SK-N-SH (cell line): Measurements from ENCODE around the gene DVL2. TPM values are rescaled to one million over a fixed set of nuclear protein-coding genes. Genes with fewer than 3 reads are reported as not detected.

Experiments used
- CTCF ChIA-PET: fragments of 300-600, 350-600 bp; formaldehyde crosslinking; extraction: SDS; loops from one replicate; lab custom pipeline; 2021; lab: Yijun Ruan, JAX
- POLR2A ChIA-PET: fragments of 350-600 bp; sonication (Branson Sonifier 250); formaldehyde crosslinking; extraction: SDS; loops from one replicate; lab custom pipeline; 2020; ENCODE audit warnings: antibody characterized with exemption, inconsistent platforms; lab: Yijun Ruan, JAX
- DNase-seq: peaks from one replicate; pipeline ENCODE4 v3.0.0; 2012
- H2AFZ ChIP-seq: fragments of 200-600 bp; sonication (generic); 2 replicates; pipeline ENCODE4 v1.8.1; 2016; ENCODE audit warnings: antibody characterized with exemption, mild to moderate bottlenecking, low read depth
- H3F3A ChIP-seq: fragments of 200-600 bp; sonication (generic); replicated peaks from 2 replicates; pipeline ENCODE3; 2016; ENCODE audit warnings: antibody characterized with exemption, mild to moderate bottlenecking; ENCODE audit not compliant: insufficient read depth
- H3K27ac ChIP-seq, 2 experiments: fragments of 200-500 bp in 1 of 2; fragments of 200-600 bp in 1 of 2; sonication (Bioruptor generic) in 1 of 2; sonication (generic), shearing (Covaris generic) in 1 of 2; 2 replicates each; pipeline versions ENCODE4 v1.5.1 to v1.6.1; 2014 to 2016; ENCODE audit warnings: low read depth in 2 of 2, inconsistent platforms in 1 of 2, low read length in 1 of 2, mild to moderate bottlenecking in 1 of 2, mixed read lengths in 1 of 2
- H3K27me3 ChIP-seq: fragments of 200-600 bp; sonication (generic), shearing (Covaris generic); 2 replicates; pipeline ENCODE4 v1.6.1; 2016; ENCODE audit warnings: mixed run types; ENCODE audit not compliant: insufficient read depth
- H3K36me3 ChIP-seq, 2 experiments: fragments of 200-500 bp in 1 of 2; fragments of 200-600 bp in 1 of 2; sonication (Bioruptor generic) in 1 of 2; sonication (generic) in 1 of 2; replicated peaks in 1 of 2; 2 replicates each; pipeline versions ENCODE3 to v1.5.1; 2014 to 2016; ENCODE audit warnings: low read length in 1 of 2, mild to moderate bottlenecking in 1 of 2; ENCODE audit not compliant: insufficient read depth in 2 of 2, control insufficient read depth in 1 of 2
- H3K4me1 ChIP-seq, 2 experiments: fragments of 200-500 bp in 1 of 2; fragments of 200-600 bp in 1 of 2; sonication (Bioruptor generic) in 1 of 2; sonication (generic), shearing (Covaris generic) in 1 of 2; 2 replicates each; pipeline versions ENCODE4 v1.5.1 to v1.6.1; 2014 to 2016; ENCODE audit warnings: low read depth in 1 of 2, low read length in 1 of 2, mixed run types in 1 of 2; ENCODE audit not compliant: insufficient read depth in 2 of 2, control insufficient read depth in 1 of 2
- H3K4me2 ChIP-seq: fragments of 200-600 bp; sonication (generic), shearing (Covaris generic); 2 replicates; pipeline ENCODE4 v1.6.1; 2017; ENCODE audit warnings: mixed run types
- H3K4me3 ChIP-seq, 2 experiments: fragments of 200-500 bp in 1 of 2; fragments of 200-600 bp in 1 of 2; sonication (Bioruptor generic) in 1 of 2; sonication (generic), shearing (Covaris generic) in 1 of 2; 2 replicates each; pipeline versions ENCODE4 v1.5.1 to v1.8.1; 2014 to 2016; ENCODE audit warnings: low read depth in 2 of 2, inconsistent platforms in 1 of 2, low read length in 1 of 2, mild to moderate bottlenecking in 1 of 2, mixed read lengths in 1 of 2, moderate library complexity in 1 of 2
- H3K79me2 ChIP-seq: fragments of 200-600 bp; sonication (generic); 2 replicates; pipeline ENCODE4 v1.8.1; 2017; ENCODE audit warnings: mild to moderate bottlenecking; ENCODE audit not compliant: insufficient read depth
- H3K9ac ChIP-seq: fragments of 200-600 bp; sonication (generic); 2 replicates; pipeline ENCODE4 v1.6.1; 2017; ENCODE audit warnings: mixed run types
- H3K9me2 ChIP-seq: fragments of 200-600 bp; sonication (generic); 2 replicates; pipeline ENCODE4 v1.6.1; 2017; ENCODE audit warnings: mixed run types
- H3K9me3 ChIP-seq: fragments of 200-600 bp; sonication (generic); 2 replicates; pipeline ENCODE4 v1.6.1; 2017; ENCODE audit warnings: mixed run types, mild to moderate bottlenecking, moderate library complexity
- H4K20me1 ChIP-seq: fragments of 200-600 bp; sonication (generic); 2 replicates; pipeline ENCODE4 v1.6.1; 2017; ENCODE audit warnings: mild to moderate bottlenecking, mixed run types; ENCODE audit not compliant: insufficient read depth
- ELF1 ChIP-seq: IDR thresholded peaks from 2 replicates; pipeline ENCODE4 v1.4.0; 2012
- EP300 ChIP-seq, 2 experiments: IDR thresholded peaks; 2 replicates each; pipeline versions ENCODE4 v1.4.0 to v1.6.1; 2012; ENCODE audit warnings: borderline replicate concordance in 1 of 2, low read depth in 1 of 2, low read length in 1 of 2
- RFX5 ChIP-seq: IDR thresholded peaks from 2 replicates; pipeline ENCODE4 v1.6.1; 2012; ENCODE audit warnings: mild to moderate bottlenecking, improper control_type of control experiment, low read length
- RXRA ChIP-seq: IDR thresholded peaks from 2 replicates; pipeline ENCODE4 v1.4.0; 2012; ENCODE audit warnings: low read depth, mild to moderate bottlenecking, borderline replicate concordance
- TAF1 ChIP-seq: IDR thresholded peaks from 2 replicates; pipeline ENCODE4 v1.6.1; 2012; ENCODE audit warnings: low read depth, mild to moderate bottlenecking, low read length, moderate library complexity, borderline replicate concordance
- TEAD4 ChIP-seq: IDR thresholded peaks from 2 replicates; pipeline ENCODE4 v1.4.0; 2012; ENCODE audit warnings: mild to moderate bottlenecking, borderline replicate concordance; ENCODE audit not compliant: insufficient read depth
- YY1 ChIP-seq: IDR thresholded peaks from 2 replicates; pipeline ENCODE4 v1.4.0; 2012; ENCODE audit warnings: low read depth, mild to moderate bottlenecking
- WGBS: methylation state at CpG from one replicate; pipeline ENCODE4 v1.1.6; 2017; ENCODE audit warnings: low lambda C conversion rate; 5-methylcytosine and 5-hydroxymethylcytosine counted together
- polyA plus RNA-seq, 3 experiments: library from polyadenylated mRNA; depleted of rRNA; stranded (reverse); fragments of >200 nt; gene quantifications; 2 replicates each; pipeline ENCODE4 v1.2.3, GENCODE V29; 2012
- small RNA-seq, 7 experiments: library from RNA; depleted of rRNA; stranded (forward); fragments of <200 nt; gene quantifications; one replicate each; pipeline ENCODE3, GENCODE V24; 2012
- TF ChIP-seq, protein P1 (sequence below): fragments of 150-350 bp; IDR thresholded peaks from 2 replicates; pipeline ENCODE4 v1.6.1; 2016; ENCODE audit warnings: mild to moderate bottlenecking, low read depth, low read length

DVL2 gene
- polyA plus RNA-seq, 1 of the 3 experiments (the other 2 are of a cell fraction): 8.3 TPM

DNA sequence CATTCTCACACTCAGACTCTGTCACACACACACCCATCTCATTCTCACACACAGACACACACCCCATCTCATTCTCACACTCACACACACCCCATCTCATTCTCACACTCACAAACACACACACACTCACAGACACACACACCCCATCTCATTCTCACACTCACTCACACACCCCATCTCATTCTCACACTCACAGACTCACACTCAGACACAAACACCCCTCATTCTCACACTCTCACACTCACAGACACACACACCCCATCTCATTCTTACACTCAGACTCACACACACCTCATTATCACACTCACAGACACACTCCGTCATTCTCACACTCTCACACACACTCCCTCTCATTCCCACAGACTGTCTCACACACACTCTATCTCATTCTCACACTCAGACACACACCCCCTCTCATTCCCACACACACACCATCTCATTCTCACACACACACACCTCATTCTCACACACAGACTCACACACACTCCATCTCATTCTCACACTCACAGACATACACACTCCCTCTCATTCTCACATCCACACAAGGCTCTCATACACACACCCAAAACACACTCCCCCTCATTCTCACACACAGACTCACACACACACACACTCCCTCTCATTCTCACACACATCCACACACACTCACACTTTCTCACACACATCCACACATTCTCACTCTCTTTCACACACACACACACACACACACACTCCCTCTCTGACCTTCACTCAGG is 58.0 kb downstream of the DVL2 start:
- DNase-seq: no peak
- Histone ChIP-seq H3K27ac (no peak overlapping the region), H3K9ac (no peak overlapping the region), H3K9me3 (no peaks in the 10 kb centered on the region), H3K9me2 (no peaks in the 10 kb centered on the region), H4K20me1 (no peaks in the 10 kb centered on the region), H3K27me3 (no peaks in the 10 kb centered on the region), H3K4me1 (peaks cover 0 to 8% of the 10 kb centered on the region in 2 experiments; a peak in 1 of 4 replicates), H3K4me2 (no peak overlapping the region), H3K36me3 (no peaks in the 10 kb centered on the region), H3F3A (peaks cover 3% of the 10 kb centered on the region), H3K79me2 (no peaks in the 10 kb centered on the region), H3K4me3 (no peak overlapping the region), H2AFZ (no peak overlapping the region)
- ChIA-PET POLR2A (interaction anchor here (0.6 kb wide), 1 partner anchor 228 kb away, joined by 3 read pairs; the partner anchor contains the start of gene TMEM256), CTCF (interaction anchor here (1.3 to 12.9 kb wide), 17 partner anchors 9 to 308 kb away, joined by 3 to 217 read pairs (median 10); partner anchors contain the start of genes ASGR2, POLR2A and SLC16A11)
- WGBS: 87% methylated on average over 1 of the region's 1 CpG
- TF ChIP-seq, protein P1, sequence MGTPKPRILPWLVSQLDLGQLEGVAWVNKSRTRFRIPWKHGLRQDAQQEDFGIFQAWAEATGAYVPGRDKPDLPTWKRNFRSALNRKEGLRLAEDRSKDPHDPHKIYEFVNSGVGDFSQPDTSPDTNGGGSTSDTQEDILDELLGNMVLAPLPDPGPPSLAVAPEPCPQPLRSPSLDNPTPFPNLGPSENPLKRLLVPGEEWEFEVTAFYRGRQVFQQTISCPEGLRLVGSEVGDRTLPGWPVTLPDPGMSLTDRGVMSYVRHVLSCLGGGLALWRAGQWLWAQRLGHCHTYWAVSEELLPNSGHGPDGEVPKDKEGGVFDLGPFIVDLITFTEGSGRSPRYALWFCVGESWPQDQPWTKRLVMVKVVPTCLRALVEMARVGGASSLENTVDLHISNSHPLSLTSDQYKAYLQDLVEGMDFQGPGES: no peak
- no peak for TF ChIP-seq TEAD4
- no peak for TF ChIP-seq RXRA
- no peak for TF ChIP-seq RFX5
- no peak for TF ChIP-seq ELF1
- no peak for TF ChIP-seq YY1
- TF ChIP-seq EP300 (IDR thresholded peaks at IDR 0.05; ENCODE audit: borderline replicate concordance in 1 of 2, low read depth in 1 of 2, low read length in 1 of 2): no peak
- TF ChIP-seq TAF1: no peak

Small RNAs within 50 kb of the gene (small RNA-seq; reads per million reads assigned to genes)
- 0 reads per million in 7 experiments for gene AC120057.4
- 43.1 to 3,645 (median 1,755) reads per million in 7 experiments for gene MIR324
- 0 reads per million in 7 experiments for gene RF00019

Other genes starting within 250 kb of the DVL2 start
- not detected in 2 replicates for gene ALOX12, start 238.5 kb downstream of the DVL2 start, polyA plus RNA-seq (2012; rRNA removed)
- gene RNASEK, start 221.9 kb downstream of the DVL2 start, polyA plus RNA-seq (2012; rRNA removed): 220 and 317 TPM in 2 replicates
- gene BCL6B, start 211.5 kb downstream of the DVL2 start, polyA plus RNA-seq (2012; rRNA removed): 0.02 TPM in 1 of 2 replicates, not detected in the other
- 2.5 and 3.9 TPM in 2 replicates for gene SLC16A13, start 198.5 kb downstream of the DVL2 start, polyA plus RNA-seq (2012; rRNA removed)
- 0.12 and 0.18 TPM in 2 replicates for gene SLC16A11, start 190.4 kb downstream of the DVL2 start, polyA plus RNA-seq (2012; rRNA removed)
- not detected in 2 replicates for gene CLEC10A, start 154.3 kb downstream of the DVL2 start, polyA plus RNA-seq (2012; rRNA removed)
- gene ASGR2, start 119.7 kb downstream of the DVL2 start, polyA plus RNA-seq (2012; rRNA removed): not detected in 2 replicates
- 2.0 and 2.1 TPM in 2 replicates for gene ASGR1, start 55.1 kb downstream of the DVL2 start, polyA plus RNA-seq (2012; rRNA removed)
- gene DLG4, start 14.7 kb downstream of the DVL2 start, polyA plus RNA-seq (2012; rRNA removed): 22.1 and 30.5 TPM in 2 replicates
- 635 and 796 TPM in 2 replicates for gene ACADVL, start 14.6 kb downstream of the DVL2 start, polyA plus RNA-seq (2012; rRNA removed)
- gene PHF23, start 4.9 kb upstream of the DVL2 start, polyA plus RNA-seq (2012; rRNA removed): 53.3 and 58.5 TPM in 2 replicates
- gene GABARAP, start 7.9 kb upstream of the DVL2 start, polyA plus RNA-seq (2012; rRNA removed): 585 and 637 TPM in 2 replicates
- 111 and 124 TPM in 2 replicates for gene CTDNEP1, start 17.2 kb upstream of the DVL2 start, polyA plus RNA-seq (2012; rRNA removed)
- 45.4 and 52.1 TPM in 2 replicates for gene ELP5, start 17.7 kb upstream of the DVL2 start, polyA plus RNA-seq (2012; rRNA removed)
- gene CLDN7, start 28.0 kb upstream of the DVL2 start, polyA plus RNA-seq (2012; rRNA removed): 2.9 and 5.0 TPM in 2 replicates
- 0.44 and 0.54 TPM in 2 replicates for gene SLC2A4, start 47.2 kb upstream of the DVL2 start, polyA plus RNA-seq (2012; rRNA removed)
- gene YBX2, start 60.1 kb upstream of the DVL2 start, polyA plus RNA-seq (2012; rRNA removed): 0.36 and 0.54 TPM in 2 replicates
- 711 and 971 TPM in 2 replicates for gene EIF5A, start 73.1 kb upstream of the DVL2 start, polyA plus RNA-seq (2012; rRNA removed)
- 67.0 and 102 TPM in 2 replicates for gene GPS2, start 80.8 kb upstream of the DVL2 start, polyA plus RNA-seq (2012; rRNA removed)
- 20.7 and 22.1 TPM in 2 replicates for gene NEURL4, start 94.8 kb upstream of the DVL2 start, polyA plus RNA-seq (2012; rRNA removed)
- gene ACAP1, start 102.0 kb upstream of the DVL2 start, polyA plus RNA-seq (2012; rRNA removed): 0.71 and 6.4 TPM in 2 replicates
- 9.5 and 12.1 TPM in 2 replicates for gene KCTD11, start 117.6 kb upstream of the DVL2 start, polyA plus RNA-seq (2012; rRNA removed)
- gene TMEM95, start 120.6 kb upstream of the DVL2 start, polyA plus RNA-seq (2012; rRNA removed): not detected in 2 replicates
- 0.64 and 0.75 TPM in 2 replicates for gene TNK1, start 146.6 kb upstream of the DVL2 start, polyA plus RNA-seq (2012; rRNA removed)
- 72.0 and 95.0 TPM in 2 replicates for gene PLSCR3, start 160.0 kb upstream of the DVL2 start, polyA plus RNA-seq (2012; rRNA removed)
- 114 and 213 TPM in 2 replicates for gene TMEM256, start 169.6 kb upstream of the DVL2 start, polyA plus RNA-seq (2012; rRNA removed)
- gene NLGN2, start 173.3 kb upstream of the DVL2 start, polyA plus RNA-seq (2012; rRNA removed): 16.8 and 29.9 TPM in 2 replicates
- gene SPEM1, start 185.8 kb upstream of the DVL2 start, polyA plus RNA-seq (2012; rRNA removed): not detected in 2 replicates
- gene SPEM2, start 191.1 kb upstream of the DVL2 start, polyA plus RNA-seq (2012; rRNA removed): not detected in 2 replicates
- gene SPEM3, start 194.3 kb upstream of the DVL2 start, polyA plus RNA-seq (2012; rRNA removed): not detected in 2 replicates
- 6.5 and 6.6 TPM in 2 replicates for gene TMEM102, start 200.9 kb upstream of the DVL2 start, polyA plus RNA-seq (2012; rRNA removed)
- 1.9 and 2.5 TPM in 2 replicates for gene FGF11, start 205.0 kb upstream of the DVL2 start, polyA plus RNA-seq (2012; rRNA removed)
- 26.8 and 29.7 TPM in 2 replicates for gene CHRNB1, start 210.5 kb upstream of the DVL2 start, polyA plus RNA-seq (2012; rRNA removed)
- 11.4 and 12.8 TPM in 2 replicates for gene ZBTB4, start 245.1 kb upstream of the DVL2 start, polyA plus RNA-seq (2012; rRNA removed)
- not detected in 2 replicates for gene SLC35G6, start 246.9 kb upstream of the DVL2 start, polyA plus RNA-seq (2012; rRNA removed)
- 19.0 and 37.3 TPM in 2 replicates for gene POLR2A, start 249.8 kb upstream of the DVL2 start, polyA plus RNA-seq (2012; rRNA removed)